GM12892 (cell line): ENCODE measurements around the gene TNFAIP8L1.

Experiments
- DNase-seq: peaks from one replicate; pipeline ENCODE4 v3.0.0; 2011; ENCODE audit not compliant: insufficient read length
- FAIRE-seq: peaks from 2 replicates; lab custom pipeline; 2011; peaks lifted over from hg19 to GRCh38; lab: Jason Lieb, UNC
- POLR2A ChIP-seq: IDR thresholded peaks from 2 replicates; pipeline ENCODE4 v1.6.1; 2011; ENCODE audit warnings: low read depth, low read length, control low read depth
- POLR2AphosphoS5 ChIP-seq: IDR thresholded peaks from 2 replicates; pipeline ENCODE4 v1.6.1; 2011; ENCODE audit warnings: low read depth, low read length, control low read depth
- TAF1 ChIP-seq: IDR thresholded peaks from 2 replicates; pipeline ENCODE4 v1.6.1; 2011; ENCODE audit warnings: low read depth, mild to moderate bottlenecking, control low read depth, low read length, borderline replicate concordance

Gene TNFAIP8L1

GRCh38 chr19:4618019-4618418 is 21.3 kb upstream of the TNFAIP8L1 start:
- TF ChIP-seq POLR2AphosphoS5 (no peak), TAF1 (no peak), POLR2A (no peak)
- no peak for DNase-seq
- no peak for FAIRE-seq

GRCh38 chr19:4619668-4620294 is 19.5 kb upstream of the TNFAIP8L1 start:
- no peak for FAIRE-seq
- no peak for TF ChIP-seq POLR2A
- no peak for DNase-seq

GRCh38 chr19:4620675-4621074 is 18.6 kb upstream of the TNFAIP8L1 start:
- no peak for FAIRE-seq
- no peak for DNase-seq
- TF ChIP-seq POLR2AphosphoS5 (no peak), TAF1 (no peak), POLR2A (no peak)

- TF ChIP-seq POLR2AphosphoS5 (no peak), POLR2A (no peak), TAF1 (no peak)
- FAIRE-seq, result no peak
- DNase-seq, result no peak
Observed at GRCh38 chr19:4622695-4623421, 16.5 kb upstream of the TNFAIP8L1 start.

- FAIRE-seq (no peak), DNase-seq (no peak)
- TF ChIP-seq POLR2A, result no peak
- TF ChIP-seq TAF1, result no peak
- no peak for TF ChIP-seq POLR2AphosphoS5
Observed at GRCh38 chr19:4624301-4624700, 15.0 kb upstream of the TNFAIP8L1 start.

- DNase-seq, result no peak
- TF ChIP-seq TAF1 (no peak), POLR2AphosphoS5 (no peak), POLR2A (no peak)
- FAIRE-seq, result no peak
Observed at GRCh38 chr19:4624733-4625362, 14.5 kb upstream of the TNFAIP8L1 start.

GRCh38 chr19:4633140-4633967 is 6.0 kb upstream of the TNFAIP8L1 start:
- DNase-seq (no peak), FAIRE-seq (peak; percentile 72)
- TF ChIP-seq POLR2A, result no peak
- TF ChIP-seq TAF1, result no peak
- no peak for TF ChIP-seq POLR2AphosphoS5

- FAIRE-seq, result no peak
- no peak for DNase-seq
- TF ChIP-seq POLR2AphosphoS5 (no peak), TAF1 (no peak), POLR2A (no peak)
Observed at GRCh38 chr19:4635754-4636116, 3.6 kb upstream of the TNFAIP8L1 start.

GRCh38 chr19:4636151-4636717 is 3.1 kb upstream of the TNFAIP8L1 start:
- TF ChIP-seq TAF1 (no peak), POLR2AphosphoS5 (no peak), POLR2A (no peak)
- FAIRE-seq, result peak; percentile 91

GRCh38 chr19:4636761-4637160 is 2.6 kb upstream of the TNFAIP8L1 start:
- DNase-seq, result no peak
- TF ChIP-seq TAF1, result no peak
- TF ChIP-seq POLR2A, result no peak
- no peak for TF ChIP-seq POLR2AphosphoS5

More at GRCh38 chr19:4636151-4636717, 3.1 kb upstream of the TNFAIP8L1 start:
- DNase-seq, result peak; percentile 74

GRCh38 chr19:4638317-4638716 is 999 bp upstream of the TNFAIP8L1 start:
- FAIRE-seq, result no peak

More at GRCh38 chr19:4636761-4637160, 2.6 kb upstream of the TNFAIP8L1 start:
- FAIRE-seq, result no peak

More at GRCh38 chr19:4638317-4638716, 999 bp upstream of the TNFAIP8L1 start:
- DNase-seq, result no peak
- no peak for TF ChIP-seq POLR2A
- TF ChIP-seq POLR2AphosphoS5, result no peak
- TF ChIP-seq TAF1, result no peak
